Smooth muscle cell (in vitro differentiated cells): ENCODE data around the gene AURKB. TPM values are rescaled to one million over a fixed set of nuclear protein-coding genes. Genes with fewer than 3 reads are reported as not detected.

Experiments
- DNase-seq: peaks from one replicate; lab custom pipeline; 2025; ENCODE audit not compliant: unreplicated experiment; lab: John Stamatoyannopoulos, UW
- H2AFZ ChIP-seq: fragments of 200-600 bp; sonication (generic); 2 replicates; pipeline ENCODE4 v1.6.0; 2016; ENCODE audit warnings: antibody characterized with exemption, low read depth, mild to moderate bottlenecking
- H3F3A ChIP-seq: fragments of 200-600 bp; sonication (generic); 2 replicates; pipeline ENCODE4 v1.6.0; 2017; ENCODE audit warnings: antibody characterized with exemption, low read depth
- H3K27ac ChIP-seq: fragments of 200-600 bp; sonication (generic); 2 replicates; pipeline ENCODE4 v1.5.1; 2016; ENCODE audit warnings: low read depth, mild to moderate bottlenecking
- H3K27me3 ChIP-seq: fragments of 200-600 bp; sonication (generic); 2 replicates; pipeline ENCODE4 v1.6.1; 2016; ENCODE audit warnings: low read depth, mild to moderate bottlenecking
- H3K36me3 ChIP-seq: fragments of 200-600 bp; sonication (generic); 2 replicates; pipeline ENCODE4 v1.5.1; 2016; ENCODE audit warnings: low read depth
- H3K4me1 ChIP-seq: fragments of 200-600 bp; sonication (generic); 2 replicates; pipeline ENCODE4 v1.5.1; 2016; ENCODE audit warnings: low read depth
- H3K4me2 ChIP-seq: fragments of 200-600 bp; sonication (generic); 2 replicates; pipeline ENCODE4 v1.6.0; 2016; ENCODE audit warnings: mild to moderate bottlenecking
- H3K4me3 ChIP-seq: fragments of 200-600 bp; sonication (generic); 2 replicates; pipeline ENCODE4 v1.5.1; 2016; ENCODE audit warnings: mild to moderate bottlenecking
- H3K79me2 ChIP-seq: fragments of 200-600 bp; sonication (generic); 2 replicates; pipeline ENCODE4 v1.6.0; 2016; ENCODE audit warnings: low read depth, mild to moderate bottlenecking
- H3K9ac ChIP-seq: fragments of 200-600 bp; sonication (generic); 2 replicates; pipeline ENCODE4 v1.6.0; 2016; ENCODE audit warnings: low read depth
- H3K9me3 ChIP-seq: fragments of 200-600 bp; sonication (generic); replicated peaks from 2 replicates; pipeline ENCODE4 v1.5.1; 2016; ENCODE audit warnings: low read depth
- H4K20me1 ChIP-seq: fragments of 200-600 bp; sonication (generic); 2 replicates; pipeline ENCODE4 v1.6.0; 2016; ENCODE audit warnings: low read depth
- CTCF ChIP-seq: fragments of 200-600 bp; sonication (generic); IDR thresholded peaks from 2 replicates; pipeline ENCODE4 v1.5.1; 2017; ENCODE audit warnings: borderline replicate concordance, mild to moderate bottlenecking, antibody characterized with exemption; ENCODE audit not compliant: insufficient read depth, poor library complexity, severe bottlenecking
- WGBS: methylation state at CpG from one replicate; pipeline ENCODE4 v1.1.7; 2016; ENCODE audit warnings: low lambda C conversion rate; 5-methylcytosine and 5-hydroxymethylcytosine counted together
- polyA plus RNA-seq: library from polyadenylated mRNA; unstranded; fragments of >200 nt; fragmentation: Nextera tagmentation; extraction: Ambion mirVana; gene quantifications from 2 replicates; pipeline ENCODE4 v1.2.1, GENCODE V29; 2016
- total RNA-seq: library from RNA; depleted of rRNA; stranded (reverse); fragments of >200 nt; gene quantifications from 2 replicates; pipeline ENCODE4 v1.2.3, GENCODE V29; 2014

Gene AURKB
- total and polyA plus RNA-seq, 2 experiments from 2014 or later: 16.6 to 33.5 TPM

DNA sequence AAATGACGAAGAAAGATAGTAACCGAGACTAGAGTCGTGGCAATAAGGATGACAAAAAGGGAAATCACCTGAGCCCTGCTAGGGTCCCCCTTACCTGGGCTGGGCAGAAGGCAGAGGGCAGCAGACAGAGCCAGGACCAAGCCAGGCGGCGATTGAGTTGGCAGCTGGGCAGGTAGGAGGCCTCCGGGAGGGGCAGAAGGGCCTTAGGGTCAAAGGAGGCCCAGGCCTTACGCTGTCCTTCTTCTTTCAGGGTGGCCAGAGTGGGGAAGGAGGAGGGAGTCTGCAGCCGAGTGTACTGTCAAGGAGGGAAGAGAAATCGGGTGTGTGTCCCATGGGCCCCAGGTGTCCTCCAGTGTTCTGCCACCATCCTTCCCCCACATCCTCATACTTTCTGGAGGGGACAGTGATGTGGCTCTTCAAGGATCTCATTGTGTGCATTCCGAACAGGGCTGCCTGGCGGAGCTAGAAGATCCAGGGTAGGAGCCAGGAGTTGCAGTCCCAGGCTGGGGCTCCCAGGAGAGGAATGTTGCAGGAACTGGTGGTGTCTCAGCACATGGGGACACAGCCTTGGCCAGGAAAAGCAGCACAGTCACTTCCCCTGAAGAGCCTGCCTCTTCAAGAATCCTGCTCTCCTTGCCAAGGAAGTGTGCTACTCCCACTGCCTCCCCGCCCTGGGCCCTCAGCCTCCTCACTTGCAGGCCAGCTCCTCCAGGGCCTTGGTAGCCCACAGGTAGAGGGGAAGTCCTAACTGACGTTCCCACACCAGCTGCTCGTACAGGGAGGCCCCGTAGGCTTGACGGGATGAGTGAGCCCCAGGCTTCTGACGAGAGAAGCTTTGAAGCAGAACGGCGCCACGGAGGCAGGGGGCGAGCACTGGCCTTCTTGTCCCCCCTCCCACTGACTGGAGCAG, 24.2 kb upstream of the AURKB start:
- H3K27ac ChIP-seq: no peak overlapping the region
- WGBS: 96% methylated on average over 21 of the region's 21 CpGs
- H3K79me2 ChIP-seq: no peaks in the 10 kb centered on the region
- H3K36me3 ChIP-seq: no peaks in the 10 kb centered on the region
- H3K9me3 ChIP-seq: no peaks in the 10 kb centered on the region
- no peak overlapping the region for H3K9ac ChIP-seq
- H3K4me2 ChIP-seq: no peak overlapping the region
- no peak overlapping the region for H2AFZ ChIP-seq
- no peak overlapping the region for H3K4me3 ChIP-seq
- no peak for TF ChIP-seq CTCF
- H3K27me3 ChIP-seq: no peaks in the 10 kb centered on the region
- DNase-seq: no peak
- H3K4me1 ChIP-seq: no peaks in the 10 kb centered on the region
- no peaks in the 10 kb centered on the region for H4K20me1 ChIP-seq
- H3F3A ChIP-seq: no peaks in the 10 kb centered on the region

DNA sequence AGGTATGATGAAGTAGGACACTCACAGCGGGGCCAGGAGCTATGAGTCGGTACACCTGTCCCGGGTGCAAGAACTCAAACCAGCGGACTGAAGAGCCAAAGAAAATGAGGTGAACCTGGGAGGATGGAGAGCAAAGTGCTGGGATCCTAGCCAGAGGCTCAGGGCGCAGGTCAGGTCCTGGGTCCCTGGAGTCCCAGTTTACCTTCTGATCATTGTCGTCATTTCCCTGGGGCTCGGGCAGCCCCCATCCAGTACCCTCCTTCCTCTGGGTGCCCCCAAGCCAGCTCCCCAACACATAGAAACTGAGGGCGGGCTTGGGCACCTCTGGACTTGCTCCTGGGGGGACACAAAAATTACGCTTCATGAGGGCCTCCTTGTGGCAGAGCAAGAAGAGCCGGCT, 21.3 kb upstream of the AURKB start:
- Histone ChIP-seq H3K79me2 (no peaks in the 10 kb centered on the region), H3F3A (no peaks in the 10 kb centered on the region), H3K4me3 (no peak overlapping the region), H3K4me1 (no peaks in the 10 kb centered on the region), H3K9me3 (no peaks in the 10 kb centered on the region), H3K27me3 (no peaks in the 10 kb centered on the region), H3K36me3 (no peaks in the 10 kb centered on the region), H2AFZ (no peak overlapping the region), H3K27ac (no peak overlapping the region), H3K4me2 (no peak overlapping the region), H4K20me1 (no peaks in the 10 kb centered on the region), H3K9ac (no peak overlapping the region)
- no peak for TF ChIP-seq CTCF
- no peak for DNase-seq
- 98% methylated on average over 10 of the region's 10 CpGs for WGBS

GRCh38 chr17:8227238-8227581, 16.8 kb upstream of the AURKB start:
- Histone ChIP-seq H3K4me2 (peak overlapping the region; percentile 79), H3K27ac (peak overlapping the region; percentile 77), H3K79me2 (no peaks in the 10 kb centered on the region), H3F3A (peaks cover 10% of the 10 kb centered on the region), H3K9ac (no peak overlapping the region), H3K36me3 (no peaks in the 10 kb centered on the region), H3K27me3 (no peaks in the 10 kb centered on the region), H4K20me1 (no peaks in the 10 kb centered on the region), H3K4me3 (peak overlapping the region; percentile 40), H3K9me3 (no peaks in the 10 kb centered on the region), H3K4me1 (no peaks in the 10 kb centered on the region), H2AFZ (no peak overlapping the region)
- DNase-seq: no peak
- TF ChIP-seq CTCF: no peak
- 91% methylated on average over 4 of the region's 4 CpGs for WGBS
